Ureter (tissue), 1 donor: ENCODE results near the gene LDLRAD1. TPM values are rescaled to one million over a fixed set of nuclear protein-coding genes. Genes with fewer than 3 reads are reported as not detected.

ENCODE experiments used
- total RNA-seq: library from RNA; stranded (reverse); gene quantifications from one replicate; pipeline ENCODE4 v1.2.4, GENCODE V29; 2023
- donor health status: DM: yes; HTN: yes; CAD: no.

Gene LDLRAD1
- total RNA-seq, 1 donor from 2014 or later = not detected

Other genes starting within 250 kb of the LDLRAD1 start
- 15.5 TPM for gene NDC1, start 179.9 kb downstream of the LDLRAD1 start, total RNA-seq
- 30.1 TPM for gene YIPF1, start 128.4 kb downstream of the LDLRAD1 start, total RNA-seq
- not detected for gene DIO1, start 124.0 kb downstream of the LDLRAD1 start, total RNA-seq
- gene IFT25, start 72.5 kb downstream of the LDLRAD1 start, total RNA-seq = 37.3 TPM
- 24.8 TPM for gene LRRC42, start 71.8 kb downstream of the LDLRAD1 start, total RNA-seq
- gene TMEM59, start 35.0 kb upstream of the LDLRAD1 start, total RNA-seq = 366 TPM
- gene TCEANC2, start 35.4 kb upstream of the LDLRAD1 start, total RNA-seq = 6.7 TPM
- 0.83 TPM for gene CDCP2, start 134.8 kb upstream of the LDLRAD1 start, total RNA-seq
- gene CYB5RL, start 181.8 kb upstream of the LDLRAD1 start, total RNA-seq = 6.7 TPM
- gene MRPL37, start 182.0 kb upstream of the LDLRAD1 start, total RNA-seq = 50.9 TPM